Measurements from ENCODE around the gene TXNDC9.
"Not testable (repeated sequence)": the region's sequence is repeated elsewhere in the genome, so short reads cannot be mapped to it uniquely, and the experiment has no call there.

TXNDC9 gene, protein sequence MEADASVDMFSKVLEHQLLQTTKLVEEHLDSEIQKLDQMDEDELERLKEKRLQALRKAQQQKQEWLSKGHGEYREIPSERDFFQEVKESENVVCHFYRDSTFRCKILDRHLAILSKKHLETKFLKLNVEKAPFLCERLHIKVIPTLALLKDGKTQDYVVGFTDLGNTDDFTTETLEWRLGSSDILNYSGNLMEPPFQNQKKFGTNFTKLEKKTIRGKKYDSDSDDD

DNA sequence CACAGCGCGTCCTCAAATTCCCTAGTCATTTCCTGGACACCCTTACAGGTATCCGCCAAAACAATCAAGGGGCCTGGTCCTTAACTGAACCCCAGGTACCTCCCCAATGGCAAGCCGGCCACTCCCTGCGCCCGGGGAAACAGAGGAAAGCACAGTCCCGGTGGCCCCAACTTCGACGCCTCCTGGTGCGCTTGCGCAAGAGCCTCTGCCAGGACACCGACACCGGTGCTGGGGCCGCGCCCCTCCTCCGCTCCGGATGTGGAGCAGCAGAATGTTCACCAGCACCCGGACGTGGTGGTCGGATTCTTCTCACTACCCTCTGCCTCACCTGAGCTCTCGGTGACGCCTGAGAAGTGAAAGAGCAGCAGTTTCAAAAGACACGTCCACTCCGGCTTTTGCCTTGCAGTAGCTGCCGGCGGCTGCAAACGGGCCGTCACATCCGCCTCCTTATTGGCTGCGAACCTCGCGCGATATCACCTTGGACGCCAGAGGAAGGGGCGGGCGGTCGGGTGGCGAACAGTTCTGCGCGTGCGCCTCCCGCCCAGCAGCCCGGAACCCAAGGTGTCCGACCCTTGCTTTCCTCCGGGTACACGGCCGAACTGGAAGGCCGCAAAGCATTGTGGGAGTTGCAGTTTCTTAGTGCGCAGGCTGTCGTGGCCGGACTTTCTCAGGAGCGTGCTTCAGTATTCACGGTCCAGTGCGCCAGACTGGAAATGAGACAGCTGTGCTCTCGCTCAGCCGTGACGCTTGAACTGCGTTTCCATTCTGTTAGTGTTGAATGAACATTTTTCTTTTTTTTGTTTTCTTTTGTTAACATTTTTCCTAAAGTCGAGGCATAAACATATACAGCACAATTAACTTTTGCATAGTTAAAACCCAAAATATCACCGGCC lies at the start of gene TXNDC9:
TXNDC9 (minus strand) TSS at position 423 of the 893 bp plus-strand sequence. CDS start 3,123 bp downstream, outside the sequence.
- DNase-seq = peak; percentile 99

DNA sequence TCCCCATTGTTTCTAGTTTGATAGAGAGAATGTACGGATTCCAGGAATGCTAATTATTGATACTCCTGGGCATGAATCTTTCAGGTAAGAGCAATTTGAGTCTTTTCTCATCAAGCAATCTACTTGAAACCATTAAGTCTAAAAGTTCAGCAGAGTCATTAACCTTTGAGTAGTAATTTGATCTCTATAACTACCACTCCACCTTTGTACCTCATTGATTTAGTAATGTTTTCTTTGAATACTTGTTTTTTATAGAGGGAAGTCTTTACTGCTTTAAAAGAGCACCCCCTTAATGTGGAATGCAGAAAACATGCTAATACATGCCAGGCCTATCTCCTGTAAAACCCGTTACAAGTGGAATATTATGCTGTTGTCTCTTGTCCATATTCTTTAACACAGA lies 46.0 kb upstream of the TXNDC9 start:
- no peak for DNase-seq

DNA sequence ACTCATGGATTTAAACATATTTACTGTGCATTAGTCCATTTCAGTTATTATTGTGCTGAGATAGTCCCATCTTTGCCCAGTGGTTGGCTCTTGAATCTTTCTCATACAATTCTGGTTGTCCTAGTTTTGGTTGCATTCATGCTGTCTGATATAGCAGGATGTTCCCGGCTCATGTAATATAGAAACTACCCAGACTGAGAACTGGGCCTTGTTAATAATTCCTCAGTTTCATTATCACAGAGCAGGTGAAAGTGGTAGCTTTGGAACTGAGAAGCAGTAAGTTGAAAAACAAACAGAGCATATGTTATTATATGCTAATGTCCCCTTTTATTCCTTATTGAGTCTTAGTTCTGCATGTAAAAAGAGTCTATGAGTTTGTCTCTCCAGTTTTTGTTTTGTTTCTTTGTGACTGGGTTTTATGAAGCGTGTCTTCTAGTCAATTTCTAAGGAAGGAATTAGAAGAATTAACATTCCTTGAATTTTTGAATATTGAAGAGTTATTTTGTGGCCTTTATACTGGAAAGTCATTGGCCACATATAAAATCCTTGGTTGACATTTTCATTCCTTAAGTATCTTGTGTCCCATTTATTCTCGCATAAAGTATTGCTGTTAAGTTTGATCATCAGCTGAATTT lies 44.4 kb upstream of the TXNDC9 start:
- no peak for DNase-seq

DNA sequence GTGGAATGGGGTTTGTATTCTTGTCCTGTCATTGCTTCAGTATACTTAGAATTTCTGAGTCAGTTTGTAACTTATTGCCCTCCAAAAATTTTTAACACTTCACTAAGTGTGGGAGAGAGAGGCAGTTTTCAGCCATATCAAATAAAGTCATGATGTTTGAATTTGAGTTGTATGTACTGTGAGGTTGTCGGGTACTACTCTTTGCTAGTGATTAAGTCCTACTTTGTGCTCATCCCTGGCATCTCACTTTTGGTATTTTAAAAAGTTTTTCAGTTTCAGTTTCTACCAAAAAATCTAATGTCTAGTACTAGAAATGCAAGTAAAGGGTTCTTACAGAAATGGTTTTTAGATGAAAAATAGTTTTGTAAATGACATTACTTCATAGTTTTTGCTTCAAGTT lies 41.7 kb upstream of the TXNDC9 start:
- no peak for DNase-seq

DNA sequence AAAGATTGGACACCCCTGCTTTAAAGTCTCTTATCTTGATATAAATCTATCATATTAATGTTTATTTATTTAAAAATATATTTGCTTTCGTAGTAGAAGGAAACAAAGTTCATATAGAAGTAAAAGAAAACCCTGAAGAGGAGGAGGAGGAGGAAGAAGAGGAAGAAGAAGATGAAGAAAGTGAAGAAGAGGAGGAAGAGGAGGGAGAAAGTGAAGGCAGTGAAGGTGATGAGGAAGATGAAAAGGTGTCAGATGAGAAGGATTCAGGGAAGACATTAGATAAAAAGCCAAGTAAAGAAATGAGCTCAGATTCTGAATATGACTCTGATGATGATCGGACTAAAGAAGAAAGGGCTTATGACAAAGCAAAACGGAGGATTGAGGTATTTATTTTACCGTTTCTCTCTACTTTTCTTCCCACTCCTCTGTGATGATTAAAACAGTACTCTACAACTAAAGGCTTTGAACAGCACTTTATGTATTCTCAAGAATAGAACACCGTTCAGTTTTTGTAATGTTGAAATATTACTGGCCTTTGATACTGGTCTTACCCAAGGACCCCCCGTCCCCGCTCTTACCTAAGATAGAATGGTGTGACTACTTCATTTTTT lies 40.2 kb upstream of the TXNDC9 start:
- no peak for DNase-seq

DNA sequence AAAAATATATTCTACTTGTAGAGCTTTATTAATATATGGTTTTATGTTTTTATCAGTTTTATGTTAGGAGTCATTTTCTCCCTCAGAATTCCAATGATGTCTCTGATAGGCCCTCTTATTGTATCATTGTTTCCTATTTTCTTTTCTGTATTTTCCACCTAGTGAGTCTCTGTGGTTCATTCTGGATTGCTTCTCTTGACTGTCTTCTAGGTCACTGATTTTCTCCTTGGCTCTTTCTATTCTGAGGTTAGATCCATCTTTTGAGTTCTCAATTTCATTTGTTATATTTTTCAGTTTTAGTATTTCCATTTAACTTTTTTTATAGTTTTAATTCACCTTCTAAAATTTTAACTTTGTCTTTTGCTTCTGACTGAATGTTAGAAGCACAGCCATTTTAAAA lies 38.6 kb upstream of the TXNDC9 start:
- DNase-seq = no peak

DNA sequence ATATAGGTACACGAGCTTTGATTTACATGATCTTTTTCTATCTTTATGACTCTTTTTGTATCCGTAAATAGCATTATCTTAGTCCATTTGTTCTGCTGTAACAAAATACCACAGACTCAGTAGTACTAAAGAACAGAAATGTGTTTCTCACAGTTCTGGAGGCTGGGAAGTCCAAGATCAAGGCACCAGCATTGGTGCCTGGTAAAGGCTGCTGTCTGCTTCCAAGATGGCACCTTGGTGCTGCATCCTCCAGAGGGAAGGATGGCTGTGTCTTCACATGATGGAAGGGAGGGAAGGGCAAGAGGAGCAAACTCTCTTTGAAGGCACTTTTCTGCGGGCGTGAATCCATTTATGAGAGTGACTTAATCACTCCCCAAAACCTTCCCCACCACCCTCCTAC lies 37.0 kb upstream of the TXNDC9 start:
- no peak for DNase-seq

DNA sequence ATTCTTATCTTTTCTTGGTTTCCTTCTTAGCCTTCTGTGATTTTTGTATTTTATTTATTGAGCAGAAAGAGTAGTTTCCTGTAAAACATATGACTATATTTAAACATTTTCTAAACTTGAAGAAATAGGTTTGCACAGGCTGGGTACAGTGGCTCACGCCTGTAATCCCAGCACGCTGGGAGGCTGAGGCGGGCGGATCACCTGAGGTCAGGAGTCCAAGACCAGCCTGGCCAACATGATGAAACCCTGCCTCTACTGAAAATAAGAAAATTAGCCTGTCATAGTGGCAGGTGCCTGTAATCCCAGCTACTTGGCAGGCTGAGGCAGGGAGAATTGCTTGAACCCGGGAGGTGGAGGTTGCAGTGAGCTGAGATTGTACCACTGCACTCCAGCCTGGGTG lies 32.7 kb upstream of the TXNDC9 start:
- DNase-seq = not testable (repeated sequence)

DNA sequence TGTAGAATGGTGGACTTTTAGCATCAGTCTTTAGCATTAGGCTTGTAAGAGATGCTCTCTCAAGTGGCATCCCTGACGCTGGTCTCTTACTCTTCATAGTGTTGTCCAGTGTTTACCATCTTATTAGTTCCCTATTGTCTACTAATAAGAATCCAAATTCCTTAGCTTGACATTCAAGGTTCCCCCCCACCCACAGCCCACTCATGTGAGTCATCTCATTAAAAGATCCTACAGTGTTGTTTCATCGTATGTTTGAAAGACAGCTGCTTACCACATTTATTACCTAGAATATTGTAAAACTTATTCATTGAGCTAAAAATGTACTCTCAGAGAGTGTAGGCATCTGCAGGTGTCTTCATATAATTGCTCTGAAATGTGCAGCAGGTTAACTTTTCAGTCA lies 29.5 kb upstream of the TXNDC9 start:
- DNase-seq = peak in 1 of 2 donors; percentile 2

DNA sequence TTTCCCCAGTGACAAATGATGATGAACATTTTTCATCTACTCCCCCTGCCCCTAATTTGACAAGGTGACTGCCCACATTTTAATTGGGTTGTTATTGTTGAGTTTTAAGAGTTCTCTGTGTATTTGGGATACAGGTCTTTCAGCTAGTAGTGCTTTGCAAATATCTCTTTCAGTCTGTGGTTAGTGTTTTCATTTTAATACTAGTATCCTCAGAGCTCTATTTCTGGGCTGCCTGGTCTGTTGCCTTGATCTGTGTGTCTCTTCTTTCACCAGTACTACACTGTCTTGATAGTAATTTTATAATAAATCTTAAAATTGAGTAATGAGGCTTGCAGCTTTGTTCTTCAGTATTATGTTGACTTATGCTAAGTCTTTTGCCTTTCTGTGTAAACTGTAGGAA lies 20.7 kb upstream of the TXNDC9 start:
- DNase-seq = no peak

DNA sequence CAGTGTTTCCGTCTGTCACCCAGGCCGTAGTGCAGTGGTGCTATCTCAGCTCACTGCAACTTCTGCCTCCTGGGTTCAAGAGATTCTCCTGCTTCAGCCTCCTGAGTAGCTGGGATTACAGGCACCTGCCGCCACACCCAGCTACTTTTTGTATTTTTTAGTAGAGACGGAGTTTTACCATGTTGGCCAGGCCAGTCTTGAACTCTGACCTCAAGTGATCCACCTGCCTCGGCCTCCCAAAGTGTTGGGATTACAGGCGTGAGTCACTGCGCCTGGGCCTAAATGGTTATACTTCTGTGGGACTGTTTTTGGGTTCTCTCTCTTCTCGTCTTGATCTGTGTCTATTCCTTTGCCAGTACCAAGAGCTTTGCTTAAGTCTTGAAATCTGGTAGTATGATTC lies 18.7 kb upstream of the TXNDC9 start:
- DNase-seq = not testable (repeated sequence)

DNA sequence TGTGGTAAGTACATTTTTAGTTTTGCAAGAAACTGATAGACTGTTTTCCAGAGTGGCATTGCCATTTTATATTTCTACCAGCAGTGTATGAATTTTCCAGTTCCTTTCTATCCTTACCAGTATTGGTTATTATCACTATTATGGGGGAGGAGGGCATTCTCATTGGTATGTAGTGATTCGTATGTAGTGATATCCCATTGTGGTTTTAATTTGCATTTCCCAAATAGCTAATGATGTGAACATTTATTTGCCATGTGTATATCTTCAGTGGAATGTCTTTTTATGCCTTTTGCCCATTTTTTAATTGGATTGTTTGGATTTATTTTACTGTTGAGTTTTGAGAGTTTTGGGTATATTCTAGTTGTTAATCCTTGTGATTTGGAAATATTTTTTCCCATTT lies 17.9 kb upstream of the TXNDC9 start:
- no peak for DNase-seq

DNA sequence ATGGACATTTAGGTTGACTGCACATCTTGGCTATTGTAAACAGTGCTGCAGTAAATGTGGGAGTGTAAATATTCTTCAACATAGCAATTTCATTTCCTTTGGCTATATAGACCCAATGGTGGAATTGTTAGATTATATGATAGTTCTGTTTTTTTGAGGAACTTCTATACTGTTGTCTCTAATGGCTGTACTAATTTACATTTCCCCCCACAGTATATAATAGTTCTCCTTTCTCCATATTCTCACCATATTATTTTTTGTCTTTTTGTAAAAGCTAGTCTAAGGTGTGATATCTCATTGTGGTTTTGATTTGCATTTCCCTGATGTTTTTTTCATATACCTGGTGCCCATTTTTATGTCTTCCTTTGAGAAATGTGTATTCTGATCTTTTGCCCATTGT lies 14.1 kb upstream of the TXNDC9 start:
- no peak for DNase-seq

DNA sequence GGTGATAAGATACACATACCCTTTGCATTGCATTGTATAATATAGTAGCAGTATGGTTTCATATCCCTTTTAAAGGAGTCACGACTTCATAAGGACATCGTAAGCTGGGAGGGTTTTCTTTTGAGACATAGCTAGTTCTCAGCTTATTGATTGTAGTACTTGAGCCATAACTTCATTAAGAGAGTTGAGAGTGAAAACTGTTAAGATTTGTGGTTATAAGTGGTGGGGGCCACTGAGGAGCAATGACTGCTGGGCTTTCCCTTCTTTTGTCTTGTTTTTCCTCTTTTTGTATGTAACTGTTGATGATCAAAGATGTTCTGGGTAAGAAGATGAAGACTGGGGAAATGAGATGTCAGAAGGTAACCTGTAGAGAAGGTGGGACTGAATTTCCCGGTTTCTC lies 12.0 kb upstream of the TXNDC9 start:
- no peak for DNase-seq

DNA sequence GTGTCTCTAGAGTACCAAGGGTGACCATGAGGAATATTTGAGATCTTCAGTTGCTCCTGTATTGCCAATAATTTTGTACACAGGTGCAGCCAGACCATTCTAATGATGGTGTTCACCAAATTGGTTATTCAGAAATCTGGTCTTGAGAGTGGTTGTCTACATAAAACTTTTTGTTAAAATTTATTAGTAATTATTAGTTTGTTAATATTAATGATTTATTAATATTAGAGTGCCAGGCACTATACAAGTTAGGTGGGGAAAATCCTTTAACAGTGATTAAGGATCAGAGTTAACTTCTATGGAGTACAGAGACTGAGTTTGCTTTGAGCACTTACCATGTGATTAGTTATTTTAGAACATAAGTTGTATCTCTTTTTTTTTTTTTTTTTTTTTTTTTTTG lies 10.1 kb upstream of the TXNDC9 start:
- DNase-seq = no peak

DNA sequence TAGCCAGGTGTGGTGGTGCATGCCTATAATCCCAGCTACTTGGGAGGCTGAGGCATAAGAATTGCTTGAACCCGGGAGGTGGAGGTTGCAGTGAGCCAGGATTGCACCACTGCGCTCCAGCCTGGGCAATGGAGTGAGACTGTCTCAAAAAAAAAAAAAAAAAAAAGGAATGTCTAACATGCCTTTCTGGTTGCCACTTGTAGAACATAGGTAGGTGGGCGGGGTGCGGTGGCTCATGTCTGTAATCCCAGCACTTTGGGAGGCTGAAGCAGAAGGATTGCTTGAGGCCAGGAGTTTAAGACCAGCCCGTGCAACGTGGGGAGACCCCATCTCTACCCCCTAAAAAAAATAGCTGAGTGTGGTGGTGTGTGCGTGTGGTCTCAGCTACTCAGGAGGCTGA lies 9.3 kb upstream of the TXNDC9 start:
- not testable (repeated sequence) for DNase-seq

DNA sequence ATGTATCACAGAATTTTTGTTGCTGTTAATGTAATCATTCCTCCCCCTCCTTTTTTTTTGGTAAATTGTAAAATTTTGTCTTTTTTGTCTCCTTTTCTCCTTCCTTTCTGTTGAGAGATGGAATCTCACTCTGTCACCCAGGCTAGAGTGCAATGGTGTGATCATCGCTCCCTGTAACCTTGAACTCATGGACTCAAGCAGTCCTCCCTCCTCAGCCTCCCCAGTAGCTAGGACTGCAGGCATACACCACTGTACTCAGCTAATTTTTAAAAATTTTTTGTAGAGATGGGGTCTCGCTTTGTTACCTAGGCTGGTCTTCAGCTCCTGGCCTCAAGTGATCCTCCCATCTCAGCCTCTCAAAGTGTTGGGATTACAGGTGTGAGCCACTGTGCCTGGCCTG lies 6.4 kb upstream of the TXNDC9 start:
- DNase-seq = no peak

DNA sequence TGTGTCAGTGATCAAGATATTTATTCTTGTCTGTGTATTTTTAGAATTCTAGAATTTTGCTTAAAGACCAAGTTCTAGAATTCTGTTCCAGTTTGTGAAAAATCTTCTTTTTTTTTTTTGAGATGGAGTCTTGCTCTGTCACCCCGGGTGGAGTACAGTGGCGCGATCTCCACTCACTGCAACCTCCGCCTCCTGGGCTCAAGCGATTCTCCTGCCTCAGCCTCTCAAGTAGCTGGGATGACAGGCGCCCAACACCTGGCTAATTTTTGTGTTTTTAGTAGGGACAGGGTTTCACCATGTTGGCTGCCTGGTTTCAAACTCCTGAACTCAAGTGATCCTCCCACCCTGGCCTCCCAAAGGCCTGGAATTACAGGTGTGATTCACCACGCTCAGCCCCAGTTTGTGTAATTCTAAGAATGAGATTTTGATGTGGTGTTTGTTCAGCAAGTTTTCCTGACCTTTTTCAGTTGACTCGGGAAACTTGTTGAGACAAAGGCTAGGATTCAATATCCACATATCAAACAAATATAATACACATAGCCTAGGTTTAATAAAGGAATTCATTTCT lies 4.6 kb upstream of the TXNDC9 start:
- DNase-seq = no peak

DNA sequence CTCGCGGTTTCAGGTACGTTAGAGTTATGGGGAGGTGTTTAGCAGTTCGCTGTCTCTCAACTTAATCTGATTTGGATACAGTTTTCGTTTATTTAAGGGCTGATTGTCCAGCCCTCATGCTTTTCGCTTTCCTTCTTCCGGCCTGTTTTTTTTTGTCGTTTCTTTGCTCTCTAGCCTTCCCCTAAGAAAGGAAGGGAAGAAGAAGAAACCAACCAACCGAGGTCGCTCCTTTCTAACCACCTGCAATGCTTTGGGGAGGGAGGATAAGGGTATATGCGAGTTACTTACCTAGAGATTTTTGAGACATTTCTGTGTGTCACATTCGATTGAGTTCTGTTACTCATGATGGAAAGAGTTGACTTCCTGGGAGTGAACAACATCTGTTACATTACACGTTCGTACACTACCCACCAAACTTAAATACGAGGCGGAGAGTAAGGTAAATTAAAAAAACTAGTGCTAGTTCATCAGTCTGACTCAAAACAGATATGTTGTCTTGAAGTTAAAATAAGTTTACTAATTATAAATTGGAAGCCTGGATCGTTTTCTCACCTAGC lies 2.0 kb upstream of the TXNDC9 start:
- DNase-seq = peak in 1 of 2 donors; percentile 19

DNA sequence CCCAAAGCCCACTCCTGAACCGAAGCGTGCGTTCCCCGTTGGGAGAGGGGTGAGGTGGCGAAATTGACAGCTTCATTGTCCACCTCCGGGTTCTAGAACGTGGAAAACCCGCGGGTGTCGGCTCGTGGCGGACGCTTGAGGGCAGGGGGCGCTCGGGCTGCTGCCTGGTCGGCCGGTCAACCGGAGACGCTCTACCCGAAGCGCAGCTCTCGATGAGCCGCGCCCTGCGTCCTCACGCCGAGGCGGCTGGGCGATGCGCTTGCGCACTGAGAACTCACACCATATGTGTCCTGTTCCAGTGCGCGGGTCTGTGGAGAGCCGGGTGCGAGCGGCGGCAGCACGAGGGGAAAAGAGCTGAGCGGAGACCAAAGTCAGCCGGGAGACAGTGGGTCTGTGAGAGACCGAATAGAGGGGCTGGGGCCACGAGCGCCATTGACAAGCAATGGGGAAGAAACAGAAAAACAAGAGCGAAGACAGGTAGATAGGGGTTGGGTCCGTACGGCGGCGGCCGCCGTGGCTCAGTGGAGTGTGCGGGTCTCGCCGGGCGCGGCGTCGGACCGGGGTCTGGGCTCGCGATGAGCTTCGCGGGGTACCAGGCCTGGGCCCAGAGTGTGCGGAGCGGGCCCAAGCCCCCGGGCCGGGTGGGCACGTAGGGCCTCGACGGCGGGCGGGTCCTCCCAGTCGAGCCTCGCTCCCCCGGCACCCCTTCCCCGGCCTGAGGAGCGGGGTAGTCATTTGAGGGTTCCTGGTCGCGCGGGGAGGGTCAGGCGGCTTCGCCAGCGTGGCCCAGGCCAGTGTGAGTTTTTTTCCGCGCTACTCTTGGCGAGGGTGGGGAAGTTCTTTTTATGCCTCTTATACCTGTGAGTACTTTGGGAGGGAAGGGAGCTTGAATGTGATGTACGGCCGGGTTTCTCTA lies 1.2 kb upstream of the TXNDC9 start, which contains the start of gene EIF5B:
EIF5B (plus strand) TSS at position 277 of the 916 bp plus-strand sequence; CDS start at position 443, 166 bp downstream.
- DNase-seq = peak; percentile 95 to 97

DNA sequence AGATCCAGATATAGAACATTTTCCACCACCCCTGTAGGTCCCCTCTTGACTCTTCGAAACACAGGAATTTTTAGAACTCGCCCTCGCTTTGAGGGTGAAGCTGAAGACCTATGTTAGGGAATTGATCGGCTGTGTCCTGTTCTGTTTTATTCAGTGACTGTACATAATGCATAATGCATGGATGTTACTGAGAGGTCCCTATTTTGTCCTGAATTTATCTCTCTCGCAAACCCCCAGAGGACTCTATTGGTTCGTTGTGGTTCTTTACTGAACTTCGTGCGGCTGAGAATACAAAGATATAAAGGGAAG lies 625 bp upstream of the TXNDC9 start:
- DNase-seq = peak; percentile 17 to 50

DNA sequence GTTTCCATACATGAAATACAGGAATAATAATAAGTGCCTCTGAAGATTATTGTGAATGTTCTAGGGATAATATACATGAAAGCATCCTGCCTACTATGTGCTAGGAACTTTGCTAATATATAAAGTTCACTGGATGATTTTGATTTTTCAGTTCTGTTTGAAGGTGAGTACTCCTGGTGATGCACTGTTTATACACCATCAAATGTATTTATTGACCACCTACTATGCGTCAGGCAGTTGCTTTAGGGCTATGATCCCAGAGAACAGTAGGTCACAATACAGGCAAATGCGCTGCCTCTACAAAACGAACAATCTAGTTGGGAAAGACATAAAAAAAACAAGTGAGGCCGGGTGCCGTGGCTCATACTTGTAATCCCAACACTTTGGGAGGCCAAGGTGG lies 10.7 kb downstream of the TXNDC9 start:
- DNase-seq = no peak

Data from inflammatory macrophage treated with lipopolysaccharide for 1 hour (primary cell).